Right renal cortex interstitium (tissue), 3 donors: ENCODE results near the gene CLMP. TPM values are rescaled to one million over a fixed set of nuclear protein-coding genes. Genes with fewer than 3 reads are reported as not detected.
"Not testable (repeated sequence)": the region's sequence is repeated elsewhere in the genome, so short reads cannot be mapped to it uniquely, and the experiment has no call there.

Experiments
- DNase-seq, 3 donors: peaks; one replicate each; pipeline ENCODE4 v3.0.0-alpha.2; 2013; ENCODE audit warnings: low read depth in 3 of 3, low spot score in 2 of 3
- polyA plus RNA-seq, 3 donors: library from polyadenylated mRNA; unstranded; fragments of 120-200 nt; gene quantifications; one replicate each; pipeline ENCODE4 v1.2.1, GENCODE V29; 2013; ENCODE audit not compliant: insufficient read length in 3 of 3

CLMP gene
- polyA plus RNA-seq, 3 donors = 34.5 to 39.4 (median 38.4) TPM

- not testable (repeated sequence) for DNase-seq
Observed at GRCh38 chr11:123090168-123090567, 104.9 kb downstream of the CLMP start.

GRCh38 chr11:123088896-123089295 is 106.2 kb downstream of the CLMP start:
- not testable (repeated sequence) for DNase-seq

GRCh38 chr11:123087657-123088056 is 107.4 kb downstream of the CLMP start:
- DNase-seq = not testable (repeated sequence)

GRCh38 chr11:123086305-123086704 is 108.7 kb downstream of the CLMP start:
- DNase-seq = no peak

GRCh38 chr11:123085497-123085896 is 109.6 kb downstream of the CLMP start:
- DNase-seq = no peak

- DNase-seq = no peak
Observed at GRCh38 chr11:123084454-123084853, 110.6 kb downstream of the CLMP start.

GRCh38 chr11:123083623-123084029 is 111.4 kb downstream of the CLMP start:
- DNase-seq = no peak

- no peak for DNase-seq
Observed at GRCh38 chr11:123082977-123083376, 112.1 kb downstream of the CLMP start.

GRCh38 chr11:123080015-123080414 is 115.0 kb downstream of the CLMP start:
- DNase-seq = no peak

- no peak for DNase-seq
Observed at GRCh38 chr11:123076484-123076883, 118.6 kb downstream of the CLMP start.

- DNase-seq = no peak
Observed at GRCh38 chr11:123073343-123074057, 121.5 kb downstream of the CLMP start.

- no peak for DNase-seq
Observed at GRCh38 chr11:123072762-123073161, 122.3 kb downstream of the CLMP start.

GRCh38 chr11:123072332-123072761 is 122.7 kb downstream of the CLMP start:
- no peak for DNase-seq

- no peak for DNase-seq
Observed at GRCh38 chr11:123069908-123070821, 124.9 kb downstream of the CLMP start.

GRCh38 chr11:123065621-123066020 is 129.4 kb downstream of the CLMP start:
- no peak for DNase-seq

- DNase-seq = no peak
Observed at GRCh38 chr11:123063826-123064657, 131.0 kb downstream of the CLMP start.

- DNase-seq = peak in 2 of 3 donors; percentile 56 to 62
Observed at GRCh38 chr11:123062892-123063825, 131.9 kb downstream of the CLMP start.

GRCh38 chr11:123062158-123062891 is 132.7 kb downstream of the CLMP start:
- peak; percentile 92 to 98 (median 98) for DNase-seq
